GM10847 (cell line): ENCODE data around the gene TMEM89.

ENCODE experiments used
- POLR2A ChIP-seq: IDR thresholded peaks from 2 replicates; pipeline ENCODE4 v1.6.1; 2011; ENCODE audit not compliant: insufficient read length; ENCODE audit errors: extremely low read depth

The TMEM89 gene

DNA sequence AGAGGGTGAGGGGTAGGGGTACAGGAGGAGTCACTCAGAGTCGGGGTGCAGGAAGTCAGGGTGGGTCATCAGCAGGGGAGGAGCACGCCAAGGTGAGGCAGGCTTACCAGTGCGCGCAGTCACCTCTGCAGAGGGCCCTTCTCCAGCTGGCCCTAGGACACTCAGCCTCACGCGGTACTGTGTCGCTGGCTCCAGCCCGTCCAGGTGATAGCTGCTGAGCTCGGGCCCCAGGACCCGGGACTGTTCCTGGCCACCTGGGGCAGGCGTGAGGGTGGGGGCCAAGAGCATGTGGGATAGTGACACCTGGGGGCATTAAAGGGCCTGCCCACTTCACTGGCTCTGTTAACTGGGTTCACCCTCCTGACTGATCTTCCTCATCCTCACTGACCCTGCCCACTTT is 33.9 kb downstream of the TMEM89 start:
- TF ChIP-seq POLR2A: no peak

DNA sequence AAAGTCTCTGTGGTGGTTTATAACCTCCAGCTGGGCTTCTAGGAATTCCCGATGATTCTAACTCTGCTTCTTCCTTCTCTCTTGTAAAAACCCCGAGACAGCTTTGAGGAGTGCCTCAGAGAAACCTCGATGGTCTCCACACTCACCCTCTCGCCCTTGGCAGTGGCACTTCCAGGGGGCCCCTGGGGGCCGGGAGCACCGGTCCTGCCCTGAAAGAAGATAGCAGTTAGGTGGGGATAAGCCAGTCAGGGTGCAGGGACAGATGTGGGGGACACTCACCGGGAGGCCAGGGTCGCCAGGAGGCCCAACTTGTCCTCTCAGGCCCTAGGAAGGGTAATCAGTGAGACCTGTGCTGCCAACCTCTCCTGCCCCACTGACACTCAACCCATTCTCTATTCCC is 36.2 kb downstream of the TMEM89 start:
- TF ChIP-seq POLR2A: no peak

DNA sequence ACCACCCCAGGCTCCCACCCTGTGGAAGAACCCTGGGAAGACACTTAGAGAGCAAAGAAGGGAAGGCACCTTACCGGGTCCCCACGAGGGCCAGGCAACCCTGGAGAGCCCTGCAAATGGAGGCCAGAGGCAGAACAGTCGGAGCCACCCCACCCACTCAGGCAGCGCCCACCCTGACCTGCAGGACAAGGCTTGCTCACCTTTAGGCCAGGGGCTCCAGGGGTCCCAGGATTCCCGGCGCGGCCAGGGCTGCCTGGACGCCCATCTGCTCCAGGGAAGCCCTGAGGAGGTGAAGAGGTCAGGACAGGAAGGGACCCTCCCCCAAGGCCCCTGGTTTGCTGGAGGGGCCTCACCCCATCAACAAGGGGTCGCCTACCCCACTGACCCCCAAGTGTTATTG is 36.7 kb downstream of the TMEM89 start:
- no peak for TF ChIP-seq POLR2A

DNA sequence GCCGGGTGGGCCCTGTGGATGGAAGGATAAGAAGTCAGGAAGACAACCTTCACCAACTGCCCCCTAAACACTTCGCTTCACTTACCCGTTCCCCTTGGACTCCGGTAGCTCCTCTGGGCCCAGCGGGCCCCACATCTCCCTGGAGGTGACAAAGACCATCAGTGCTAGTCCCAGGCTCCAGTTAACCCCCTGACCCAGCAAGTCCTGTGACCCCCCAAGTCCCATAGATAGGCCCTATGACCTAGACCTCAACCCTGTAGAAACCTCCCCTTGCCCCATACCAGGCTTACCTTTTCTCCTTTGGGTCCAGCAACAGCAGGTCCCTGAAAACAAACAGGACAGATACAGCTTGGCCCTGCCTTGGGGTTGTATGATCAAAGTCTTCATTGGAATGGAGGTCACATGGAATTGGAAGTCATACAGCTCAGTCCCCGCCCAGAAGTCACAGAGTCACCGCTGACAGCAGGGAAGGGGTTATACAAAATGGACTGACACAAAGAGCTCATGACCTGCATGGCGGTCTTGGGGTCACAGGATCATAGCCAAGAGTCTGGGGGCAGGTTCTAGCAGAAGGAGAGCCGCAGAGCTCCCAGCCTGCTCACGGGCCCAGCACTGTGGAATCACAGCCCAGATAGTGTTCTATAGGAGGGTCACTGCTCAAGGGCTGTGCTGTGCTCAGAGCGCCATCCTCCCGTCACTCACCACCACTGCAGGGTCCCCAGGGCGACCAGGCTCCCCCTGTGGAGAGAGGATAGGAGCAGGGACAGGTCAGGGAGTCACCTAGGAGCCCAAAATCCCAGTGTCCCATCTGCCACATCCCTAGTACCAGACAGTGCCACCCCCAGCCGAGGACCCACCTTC is 39.7 kb downstream of the TMEM89 start:
- no peak for TF ChIP-seq POLR2A

DNA sequence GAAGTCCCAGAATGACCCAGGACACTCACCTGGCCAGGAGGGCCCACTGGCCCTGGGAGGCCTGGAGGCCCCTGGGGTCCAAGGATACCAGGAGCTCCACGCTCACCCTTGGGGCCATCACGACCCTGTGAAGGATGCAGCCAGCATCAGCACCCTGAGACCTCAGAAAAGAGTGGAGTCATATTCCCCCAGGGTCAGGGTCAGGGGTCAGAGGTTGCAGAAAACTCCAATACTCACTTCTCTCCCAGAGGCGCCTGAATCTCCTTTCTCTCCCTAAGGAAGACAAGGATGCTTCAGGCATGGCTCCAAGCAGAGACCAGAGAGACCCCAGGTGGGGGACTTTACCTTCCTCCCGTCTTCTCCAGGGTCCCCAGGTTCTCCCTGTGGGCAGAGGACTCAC is 44.9 kb downstream of the TMEM89 start:
- TF ChIP-seq POLR2A: no peak

DNA sequence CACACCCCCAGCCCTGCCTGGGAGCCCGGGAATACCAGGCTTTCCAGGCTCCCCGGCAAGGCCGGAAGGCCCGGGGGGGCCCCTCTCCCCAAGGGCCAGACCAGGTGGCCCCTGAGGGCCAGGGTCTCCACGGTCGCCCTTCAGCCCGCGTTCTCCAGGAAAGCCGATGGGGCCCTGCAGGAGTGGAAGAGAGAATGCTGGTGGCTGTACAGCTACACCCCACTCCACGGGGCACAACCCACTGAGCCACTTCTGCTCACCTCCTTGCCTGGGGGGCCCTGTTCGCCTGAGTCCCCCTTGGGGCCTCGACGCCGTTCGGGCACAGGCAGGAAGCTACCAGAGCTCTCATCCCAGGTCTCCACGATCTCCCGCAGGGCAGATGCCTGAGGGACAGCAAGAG is 46.2 kb downstream of the TMEM89 start:
- no peak for TF ChIP-seq POLR2A

DNA sequence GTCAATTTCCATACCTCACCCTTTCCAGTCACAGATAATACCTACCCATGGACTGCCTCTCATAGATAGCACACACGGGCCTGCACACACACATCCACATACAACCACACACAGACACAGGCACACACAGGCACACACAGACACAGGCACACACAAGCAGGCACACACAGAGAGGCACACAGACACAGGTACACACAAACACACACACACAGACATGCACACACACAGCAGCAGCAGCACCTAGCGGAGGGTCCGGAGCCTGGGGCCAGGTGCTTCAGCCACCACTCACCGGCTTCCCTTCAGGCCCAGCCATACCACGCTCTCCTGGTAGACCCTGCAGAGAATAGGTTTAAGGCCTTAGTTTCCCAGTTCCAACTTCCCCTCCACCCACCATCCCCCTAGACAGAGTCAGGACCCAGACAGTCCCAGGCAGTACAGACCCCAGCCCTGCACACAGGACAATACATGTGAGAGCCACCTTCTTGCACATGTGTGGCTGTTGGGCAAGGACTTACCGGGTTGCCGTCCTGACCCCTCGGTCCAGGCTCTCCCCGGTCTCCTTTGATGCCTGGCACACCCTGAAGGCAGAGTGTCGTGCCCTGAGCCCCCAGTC is 47.5 kb downstream of the TMEM89 start:
- no peak for TF ChIP-seq POLR2A

DNA sequence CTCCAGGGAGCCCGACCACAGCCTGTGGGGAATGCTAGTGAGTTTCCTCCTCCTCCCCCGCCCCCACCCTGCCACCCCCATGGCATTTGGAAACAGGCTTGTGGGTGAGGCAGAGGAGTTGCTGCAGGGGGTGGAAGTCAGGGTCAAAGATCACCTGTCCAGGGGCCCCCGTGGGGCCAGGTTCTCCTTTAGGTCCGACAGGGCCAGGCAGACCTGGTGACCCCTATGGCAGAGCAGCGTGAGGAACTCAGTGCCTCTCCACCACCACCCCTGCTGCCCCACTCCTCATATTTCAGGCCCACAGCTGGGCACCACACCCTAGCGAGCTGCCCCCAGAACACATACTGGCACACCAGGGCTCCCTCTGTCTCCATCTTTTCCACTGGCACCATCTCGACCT is 49.1 kb downstream of the TMEM89 start:
- no peak for TF ChIP-seq POLR2A

DNA sequence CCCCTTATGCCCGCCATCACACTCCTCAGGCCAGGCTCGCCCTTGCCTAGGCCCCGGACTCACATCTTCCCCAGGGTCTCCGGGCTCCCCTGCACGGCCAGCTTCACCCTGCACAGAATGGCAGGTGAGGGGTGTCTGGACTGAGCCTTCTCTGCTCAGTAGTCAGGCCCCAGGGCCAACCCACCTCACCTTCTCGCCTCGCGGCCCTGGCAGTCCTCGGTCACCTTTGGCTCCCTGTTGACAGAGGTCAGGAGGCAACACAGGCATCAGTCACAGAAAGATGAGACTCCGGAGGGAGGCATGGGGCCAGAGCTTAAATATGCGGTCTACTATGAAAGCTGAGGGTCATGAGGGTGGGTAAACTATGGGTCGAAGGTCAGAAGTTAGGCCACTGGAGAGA is 49.6 kb downstream of the TMEM89 start:
- TF ChIP-seq POLR2A: no peak
